ENCODE data around the gene ADGRV1. TPM values are rescaled to one million over a fixed set of nuclear protein-coding genes. Genes with fewer than 3 reads are reported as not detected.

The ADGRV1 gene
- total RNA-seq, 4 donors from 2014 or later: 129 to 158 (median 145) TPM

DNA sequence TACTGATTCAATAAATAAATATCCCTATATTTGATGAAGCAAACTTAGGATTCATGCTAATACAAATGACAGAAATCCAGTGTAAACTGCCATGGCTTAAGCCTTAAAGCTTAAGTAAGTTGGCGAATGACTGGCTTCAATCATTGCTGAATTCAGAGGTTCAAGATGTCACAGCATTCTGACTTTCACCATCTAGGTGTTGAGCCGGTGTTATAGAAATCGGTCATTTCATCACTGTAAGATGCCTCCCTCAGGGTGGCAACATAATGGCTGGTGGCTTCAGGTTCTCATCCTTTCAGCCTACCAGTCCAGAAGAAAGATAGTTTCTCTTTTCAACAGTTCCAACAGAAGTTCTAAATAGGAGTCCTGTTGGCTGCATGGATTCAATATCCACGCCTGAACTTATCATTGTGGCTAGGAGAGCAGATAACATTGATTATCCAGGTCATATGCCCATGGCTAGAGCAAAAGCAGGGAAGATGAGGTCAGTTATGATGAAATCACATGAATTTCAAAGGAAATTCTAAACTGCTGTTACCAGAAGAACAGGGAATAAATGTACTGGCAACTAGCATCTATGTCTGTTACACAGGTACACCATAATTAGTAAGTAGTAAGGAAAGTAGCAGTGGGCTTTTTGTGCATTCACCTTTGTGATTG is 460.2 kb downstream of the ADGRV1 start:
- WGBS, 2 donors: 50 to 77% methylated on average over 4 of the region's 4 CpGs
- intact Hi-C loops (cut with DNase I): no loop called here
- H3K4me3 ChIP-seq (replicated peaks in 1 of 3): no peak overlapping the region
- no peak for DNase-seq
- TF ChIP-seq POLR2A (IDR thresholded peaks at IDR 0.05): no peak
- TF ChIP-seq, protein P1, sequence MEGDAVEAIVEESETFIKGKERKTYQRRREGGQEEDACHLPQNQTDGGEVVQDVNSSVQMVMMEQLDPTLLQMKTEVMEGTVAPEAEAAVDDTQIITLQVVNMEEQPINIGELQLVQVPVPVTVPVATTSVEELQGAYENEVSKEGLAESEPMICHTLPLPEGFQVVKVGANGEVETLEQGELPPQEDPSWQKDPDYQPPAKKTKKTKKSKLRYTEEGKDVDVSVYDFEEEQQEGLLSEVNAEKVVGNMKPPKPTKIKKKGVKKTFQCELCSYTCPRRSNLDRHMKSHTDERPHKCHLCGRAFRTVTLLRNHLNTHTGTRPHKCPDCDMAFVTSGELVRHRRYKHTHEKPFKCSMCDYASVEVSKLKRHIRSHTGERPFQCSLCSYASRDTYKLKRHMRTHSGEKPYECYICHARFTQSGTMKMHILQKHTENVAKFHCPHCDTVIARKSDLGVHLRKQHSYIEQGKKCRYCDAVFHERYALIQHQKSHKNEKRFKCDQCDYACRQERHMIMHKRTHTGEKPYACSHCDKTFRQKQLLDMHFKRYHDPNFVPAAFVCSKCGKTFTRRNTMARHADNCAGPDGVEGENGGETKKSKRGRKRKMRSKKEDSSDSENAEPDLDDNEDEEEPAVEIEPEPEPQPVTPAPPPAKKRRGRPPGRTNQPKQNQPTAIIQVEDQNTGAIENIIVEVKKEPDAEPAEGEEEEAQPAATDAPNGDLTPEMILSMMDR (IDR thresholded peaks at IDR 0.05): no peak
- peaks cover 16 to 41% of the 10 kb centered on the region in 2 donors for H3K4me1 ChIP-seq
- no peaks in the 10 kb centered on the region for H3K36me3 ChIP-seq
- H3K9me3 ChIP-seq: no peaks in the 10 kb centered on the region
- no peaks in the 10 kb centered on the region for H3K27me3 ChIP-seq
- H3K27ac ChIP-seq: peak overlapping the region; percentile 71 to 81 (median 73)

DNA sequence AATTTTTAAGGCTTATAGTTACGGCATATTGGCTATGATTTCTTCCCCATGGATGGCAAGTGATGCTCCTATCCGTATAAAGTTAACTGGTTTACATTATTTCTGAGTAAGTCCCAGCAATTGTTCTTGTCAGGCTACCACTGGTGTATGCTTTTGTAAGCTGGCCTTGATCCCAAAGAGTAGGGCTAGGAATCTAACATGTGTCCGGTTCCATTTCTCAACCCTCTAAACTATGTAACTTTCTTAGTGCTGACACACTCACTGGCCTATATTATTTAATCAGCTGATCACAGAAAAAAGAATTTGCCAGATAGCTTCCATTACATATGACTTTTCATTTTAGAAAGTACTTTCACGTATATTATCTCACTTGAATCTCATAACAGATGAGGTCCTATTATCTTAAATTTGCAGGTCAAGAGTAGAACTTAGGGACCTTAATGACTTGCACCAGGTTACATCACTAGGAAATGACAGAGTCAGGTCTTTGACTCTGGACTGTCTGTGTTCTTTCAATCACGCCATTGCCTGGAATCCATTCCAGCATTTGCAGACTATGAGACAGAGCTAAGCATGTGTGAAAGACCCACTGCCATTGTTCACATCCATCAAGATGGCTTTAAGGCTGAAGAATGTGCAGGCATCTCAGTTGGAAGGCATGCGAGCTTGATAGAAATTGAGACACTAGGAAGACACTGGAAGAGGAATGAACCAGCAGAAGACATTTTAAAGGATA is 461.6 kb downstream of the ADGRV1 start:
- peaks cover 16 to 41% of the 10 kb centered on the region in 2 donors for H3K4me1 ChIP-seq
- WGBS, 2 donors: 95 to 96% methylated on average over 6 of the region's 6 CpGs

DNA sequence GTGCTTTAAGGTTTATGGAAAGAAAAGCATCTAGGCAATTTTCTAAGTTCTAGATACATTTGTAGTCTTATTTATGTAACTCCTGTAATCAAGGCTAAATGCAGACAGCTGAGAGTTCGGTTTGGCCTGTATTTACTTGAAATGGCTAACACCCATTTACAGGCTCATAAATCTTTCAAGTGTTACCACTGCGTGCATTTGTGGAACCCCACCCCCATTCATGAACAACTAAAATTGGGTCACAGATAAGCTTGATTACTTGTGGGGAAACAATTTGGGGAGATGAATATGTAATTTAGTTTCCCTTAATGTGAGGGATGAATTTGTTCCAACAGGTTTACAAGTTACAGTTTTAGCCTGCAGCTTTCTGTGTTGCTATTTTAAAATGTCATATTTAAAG is 463.9 kb downstream of the ADGRV1 start:
- intact Hi-C loops (cut with DNase I): loop anchor here (10.0 kb wide), 1 partner anchor 52 kb away; no protein-coding TSS in a partner anchor
- Histone ChIP-seq H3K9me3 (no peaks in the 10 kb centered on the region), H3K4me1 (peaks cover 14 to 38% of the 10 kb centered on the region in 2 donors), H3K27me3 (no peaks in the 10 kb centered on the region), H3K36me3 (no peaks in the 10 kb centered on the region), H3K4me3 (replicated peaks in 1 of 3) (no peak overlapping the region), H3K27ac (no peak overlapping the region)
- no peak for DNase-seq
- TF ChIP-seq, protein P1 (IDR thresholded peaks at IDR 0.05): no peak
- no peak for TF ChIP-seq POLR2A (IDR thresholded peaks at IDR 0.05)
- 23 to 30% methylated on average over 2 of the region's 2 CpGs for WGBS, 2 donors

More for the DNA sequence above, 461.6 kb downstream of the ADGRV1 start:
- H3K9me3 ChIP-seq: no peaks in the 10 kb centered on the region
- intact Hi-C loops (cut with DNase I): loop anchor here (10.0 kb wide), 1 partner anchor 55 kb away; no protein-coding TSS in a partner anchor
- H3K27ac ChIP-seq: no peak overlapping the region
- no peaks in the 10 kb centered on the region for H3K36me3 ChIP-seq
- TF ChIP-seq POLR2A (IDR thresholded peaks at IDR 0.05): no peak
- TF ChIP-seq, protein P1 (IDR thresholded peaks at IDR 0.05): no peak
- DNase-seq: no peak
- H3K27me3 ChIP-seq: no peaks in the 10 kb centered on the region
- H3K4me3 ChIP-seq (replicated peaks in 1 of 3): no peak overlapping the region

DNA sequence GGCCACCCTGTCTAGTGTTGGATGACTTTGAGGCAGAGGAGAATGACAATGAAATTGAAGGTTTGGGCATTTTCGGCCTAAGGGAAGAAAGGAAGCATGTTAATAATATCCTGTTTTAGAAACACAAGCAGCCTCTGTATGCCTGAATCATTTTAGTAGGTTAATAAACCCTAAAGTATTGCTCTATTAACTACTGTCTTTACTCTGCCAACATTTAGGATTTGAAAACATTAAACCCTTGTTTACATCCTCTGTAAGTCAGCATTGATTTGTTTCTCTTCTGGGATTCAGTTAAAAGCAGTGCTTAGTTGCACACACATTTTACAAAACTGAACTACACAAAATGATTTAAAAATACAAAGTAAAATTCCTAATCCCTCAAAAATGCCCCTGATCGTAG is 465.6 kb downstream of the ADGRV1 start:
- H3K36me3 ChIP-seq: no peaks in the 10 kb centered on the region
- peaks cover 0 to 24% of the 10 kb centered on the region in 2 donors for H3K4me1 ChIP-seq
- H3K9me3 ChIP-seq: no peaks in the 10 kb centered on the region
- no peak overlapping the region for H3K27ac ChIP-seq
- DNase-seq: no peak
- H3K27me3 ChIP-seq: no peaks in the 10 kb centered on the region
- intact Hi-C loops (cut with DNase I): loop anchor here (10.0 kb wide), 1 partner anchor 51 kb away; no protein-coding TSS in a partner anchor
- TF ChIP-seq POLR2A (IDR thresholded peaks at IDR 0.05): no peak
- TF ChIP-seq, protein P1 (IDR thresholded peaks at IDR 0.05): no peak
- no peak overlapping the region for H3K4me3 ChIP-seq (replicated peaks in 1 of 3)
- WGBS, 2 donors: 87 to 88% methylated on average over 2 of the region's 2 CpGs

DNA sequence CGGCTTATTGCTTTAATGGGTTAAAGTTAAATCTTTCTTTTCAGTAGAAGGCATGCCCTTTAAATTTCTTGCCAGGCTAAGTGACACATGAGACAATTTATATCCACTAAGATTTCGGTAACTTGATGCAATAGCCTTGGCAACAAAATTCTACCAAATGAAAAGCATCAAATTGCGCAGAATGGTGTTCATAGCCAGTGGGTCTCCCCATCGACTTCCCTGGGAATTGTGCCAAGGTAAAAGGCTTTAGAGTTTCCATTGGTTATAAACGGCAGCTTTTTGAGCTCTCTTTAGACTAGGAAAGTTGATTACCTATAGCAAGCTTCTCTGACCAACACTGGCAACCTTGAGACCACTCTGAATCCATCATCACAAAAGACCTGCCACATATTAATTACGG is 466.1 kb downstream of the ADGRV1 start:
- no peaks in the 10 kb centered on the region for H3K9me3 ChIP-seq
- H3K27ac ChIP-seq: no peak overlapping the region
- no peak overlapping the region for H3K4me3 ChIP-seq (replicated peaks in 1 of 3)
- H3K4me1 ChIP-seq: peaks cover 0 to 24% of the 10 kb centered on the region in 2 donors
- H3K27me3 ChIP-seq: no peaks in the 10 kb centered on the region
- DNase-seq: no peak
- no peak for TF ChIP-seq POLR2A (IDR thresholded peaks at IDR 0.05)
- TF ChIP-seq, protein P1 (IDR thresholded peaks at IDR 0.05): no peak
- no peaks in the 10 kb centered on the region for H3K36me3 ChIP-seq
- WGBS, 2 donors: 71 to 75% methylated on average over 6 of the region's 6 CpGs
- intact Hi-C loops (cut with DNase I): loop anchor here (10.0 kb wide), 1 partner anchor 50 kb away; no protein-coding TSS in a partner anchor

Measured in thyroid gland (tissue), 4 donors.